GM18867 (cell line): ENCODE results near the gene RTCA.
"Not testable (repeated sequence)": the region's sequence is repeated elsewhere in the genome, so short reads cannot be mapped to it uniquely, and the experiment has no call there.

Experiments
- ATAC-seq: cut with Tn5 transposase; IDR thresholded peaks from one replicate; pipeline ENCODE4 v1.9.1; 2021; ENCODE audit warnings: mild to moderate bottlenecking, moderate library complexity; ENCODE audit not compliant: unreplicated experiment

Gene RTCA

DNA sequence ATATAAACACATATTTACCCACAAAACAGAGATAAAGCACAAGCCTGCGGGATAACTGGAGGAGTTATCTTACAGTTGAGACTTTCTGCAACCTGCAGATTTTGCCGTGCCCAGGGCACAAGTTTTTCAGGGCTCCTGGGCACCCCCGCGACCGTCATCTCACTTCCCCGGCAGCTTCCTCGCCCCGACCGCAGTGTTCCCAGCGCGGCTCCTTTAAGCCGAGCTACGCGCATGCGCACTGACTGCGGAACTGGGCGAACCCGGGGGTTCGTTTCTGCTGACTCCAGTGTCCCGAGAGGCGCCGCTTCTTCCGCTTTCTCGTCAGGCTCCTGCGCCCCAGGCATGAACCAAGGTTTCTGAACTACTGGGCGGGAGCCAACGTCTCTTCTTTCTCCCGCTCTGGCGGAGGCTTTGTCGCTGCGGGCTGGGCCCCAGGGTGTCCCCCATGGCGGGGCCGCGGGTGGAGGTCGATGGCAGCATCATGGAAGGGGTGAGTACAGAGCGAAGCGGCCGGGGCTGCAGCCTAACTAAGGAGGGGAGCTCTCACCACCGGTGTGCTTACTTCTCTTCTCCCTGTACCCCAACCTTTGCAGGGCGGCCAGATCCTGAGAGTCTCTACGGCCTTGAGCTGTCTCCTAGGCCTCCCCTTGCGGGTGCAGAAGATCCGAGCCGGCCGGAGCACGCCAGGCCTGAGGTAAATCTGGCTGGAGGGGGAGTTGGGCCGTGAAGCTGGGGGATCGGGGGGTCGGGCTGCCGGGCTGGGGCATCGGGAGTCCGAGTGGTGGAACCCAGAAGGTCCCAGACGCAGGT is at the start of gene RTCA:
RTCA (plus strand) TSS at position 286 of the 810 bp plus-strand sequence; CDS start at position 446, 160 bp downstream.
- ATAC-seq = peak; percentile 98

DNA sequence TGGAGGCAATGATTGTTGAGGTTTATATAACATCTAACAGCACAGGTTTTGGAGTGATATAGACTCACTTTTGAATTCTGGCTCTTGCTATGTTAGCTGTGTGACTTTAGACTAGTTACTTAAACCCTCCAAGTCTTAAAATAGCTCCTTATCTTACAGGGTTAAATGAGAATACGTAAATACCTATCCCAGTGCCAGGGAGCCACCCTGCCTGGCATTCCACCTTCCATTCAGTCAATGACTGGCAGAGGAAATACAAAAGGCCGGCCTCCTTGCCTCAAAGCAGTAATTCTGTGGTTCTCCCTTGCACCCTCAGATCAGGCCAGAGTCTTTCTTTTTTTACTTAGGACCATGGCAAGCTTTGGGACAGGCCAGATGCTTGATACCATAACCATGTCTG is 48.2 kb upstream of the RTCA start:
- ATAC-seq = no peak

DNA sequence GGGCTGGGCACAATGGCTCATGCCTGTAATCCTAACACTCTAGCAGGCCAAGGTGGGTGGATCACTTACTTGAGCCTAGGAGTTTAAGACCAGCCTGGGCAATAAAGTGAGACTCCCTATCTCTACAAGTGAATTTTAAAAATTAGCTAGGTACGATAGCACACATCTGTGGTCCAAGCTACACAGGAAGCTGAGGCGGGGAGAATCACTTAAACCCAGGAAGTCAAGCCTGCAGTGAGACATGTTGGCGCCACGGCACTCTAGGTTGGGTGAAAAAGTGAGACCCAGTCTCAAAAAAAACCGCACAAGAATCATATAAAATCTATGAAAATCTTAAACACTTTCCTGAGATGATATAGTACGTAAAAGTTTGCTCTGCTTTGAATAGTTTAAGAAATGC is 46.6 kb upstream of the RTCA start:
- ATAC-seq = no peak

DNA sequence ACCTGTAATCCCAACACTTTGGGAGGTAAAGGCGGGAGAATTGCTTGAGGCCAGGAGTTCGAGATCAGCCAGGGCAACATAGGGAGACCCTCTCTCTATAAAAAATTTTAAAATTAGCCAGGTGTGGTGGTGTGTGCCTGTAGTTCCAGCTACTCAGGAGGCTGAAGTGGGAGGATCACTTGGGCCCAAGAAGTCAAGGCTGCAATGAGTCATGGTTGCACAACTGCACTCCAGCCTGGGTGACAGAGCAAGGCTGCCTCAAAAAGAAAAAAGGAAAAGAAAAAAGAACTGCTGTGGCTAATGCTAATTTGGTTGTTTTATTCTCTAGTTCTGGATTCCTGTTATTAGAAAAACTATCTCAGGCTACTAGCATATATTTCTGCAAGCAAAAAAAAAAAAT is 46.1 kb upstream of the RTCA start:
- ATAC-seq = no peak

DNA sequence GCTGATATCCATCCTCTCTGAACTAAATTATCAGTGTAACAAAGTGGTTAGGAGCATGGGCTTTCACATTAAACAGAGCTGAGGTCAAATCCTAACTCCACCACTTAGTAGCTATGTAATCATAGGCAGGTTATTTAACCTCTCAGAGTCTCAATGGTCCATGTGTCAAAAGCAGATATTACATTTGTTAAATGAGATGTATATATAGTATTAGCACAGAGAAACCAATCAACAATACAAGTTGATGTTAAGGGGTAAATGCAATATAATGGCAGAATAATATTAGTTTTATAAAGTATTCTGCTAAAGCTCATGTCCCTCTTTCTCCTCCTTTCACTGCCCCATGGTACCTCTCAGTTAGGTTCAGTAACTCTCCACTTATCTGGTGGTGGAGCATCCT is 43.6 kb upstream of the RTCA start:
- ATAC-seq = no peak

GRCh38 chr1:100229681-100230443 is 36.2 kb upstream of the RTCA start:
- no peak for ATAC-seq

DNA sequence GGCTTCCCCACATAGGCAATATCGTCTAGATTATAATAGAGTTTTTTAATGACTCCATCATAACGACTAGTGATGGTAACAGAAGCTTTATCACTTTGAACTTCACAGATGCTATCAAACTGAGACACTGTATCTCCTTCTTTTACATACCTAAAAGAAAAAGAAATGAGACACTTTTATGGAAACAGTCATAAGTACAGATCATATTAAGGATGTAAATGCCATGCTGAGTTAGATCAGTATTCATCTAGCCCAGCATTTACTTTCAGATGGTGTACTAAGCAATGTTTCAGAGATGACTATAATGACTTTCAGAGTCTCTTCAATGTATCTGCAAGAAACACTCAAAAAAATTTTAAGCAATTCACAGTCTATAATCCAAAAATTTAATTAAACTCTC is 35.3 kb upstream of the RTCA start:
- no peak for ATAC-seq

- no peak for ATAC-seq
Observed at GRCh38 chr1:100231721-100232120, 34.3 kb upstream of the RTCA start.

GRCh38 chr1:100232156-100232555 is 33.9 kb upstream of the RTCA start:
- no peak for ATAC-seq

DNA sequence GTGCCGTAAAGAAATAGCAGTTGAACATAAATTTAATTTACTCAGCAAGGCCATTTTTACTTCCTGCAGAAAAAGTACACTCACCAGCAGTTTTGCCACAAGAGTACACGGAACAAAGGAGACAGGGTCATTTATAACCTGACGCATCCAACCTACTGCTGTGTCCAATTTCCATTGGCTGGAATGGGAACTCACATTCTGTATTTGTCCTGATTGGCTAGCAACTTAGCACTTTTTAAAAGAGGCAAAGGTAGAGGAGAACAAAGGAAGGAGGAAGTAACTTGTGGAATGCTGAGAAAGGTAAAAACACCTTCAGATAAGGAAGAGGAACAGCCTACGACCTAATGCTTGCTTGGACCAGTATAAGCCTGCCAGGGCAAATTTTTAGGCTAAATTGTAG is 32.5 kb upstream of the RTCA start:
- ATAC-seq = not testable (repeated sequence)

DNA sequence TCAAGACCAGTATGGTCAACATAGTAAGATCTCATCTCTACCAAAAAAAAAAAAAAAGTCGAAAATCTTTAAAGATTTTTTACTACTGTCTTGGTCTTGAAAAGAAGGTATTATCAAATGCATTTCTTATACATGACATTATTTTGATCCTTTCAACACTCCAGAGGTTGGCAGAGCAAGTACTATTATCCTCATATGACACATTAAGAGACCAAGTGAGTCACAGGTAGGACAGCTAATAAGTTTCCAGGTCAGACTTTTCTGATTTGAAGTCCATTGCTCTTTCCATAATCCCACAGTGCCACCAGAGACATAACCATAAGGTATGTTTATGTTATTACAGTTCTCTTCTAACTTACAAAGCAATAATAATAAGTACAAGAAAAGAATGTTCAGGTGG is 31.6 kb upstream of the RTCA start:
- no peak for ATAC-seq

DNA sequence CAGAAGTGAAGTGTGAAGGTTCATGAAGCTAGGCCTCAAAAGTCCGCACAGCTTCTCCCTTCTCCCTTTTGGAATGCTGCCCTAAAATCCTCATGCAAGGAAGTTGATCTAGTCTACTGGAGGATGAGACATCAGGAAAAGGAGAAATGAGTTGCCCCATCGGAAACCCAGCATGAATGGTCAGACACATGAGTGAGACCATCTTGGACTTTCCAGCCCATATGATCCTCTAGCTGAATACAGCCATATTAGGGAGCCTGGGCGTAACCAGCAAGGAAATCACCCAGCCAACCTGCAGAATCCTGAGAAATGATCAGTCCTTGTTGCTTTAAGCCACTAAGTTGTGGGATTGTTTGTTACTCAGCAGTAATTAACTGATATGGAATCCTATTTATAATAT is 28.9 kb upstream of the RTCA start:
- no peak for ATAC-seq

DNA sequence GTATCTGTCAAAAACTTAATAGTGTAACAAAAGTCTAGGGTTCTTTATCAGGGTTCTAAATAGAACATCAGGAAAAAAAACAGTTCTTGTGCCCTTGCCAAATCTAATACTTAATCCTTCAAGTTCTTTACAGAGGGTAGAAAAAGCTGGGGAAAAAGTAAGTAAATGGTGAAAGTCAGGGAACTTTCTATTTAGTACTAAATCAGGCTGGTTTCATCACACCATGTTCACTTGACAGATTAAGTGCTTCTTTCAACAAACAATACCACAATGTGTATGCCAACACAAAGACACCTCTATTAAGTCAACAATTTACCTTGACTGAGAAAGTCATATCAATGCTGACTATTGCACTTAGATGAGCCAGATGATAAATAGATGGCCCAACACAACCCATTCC is 26.1 kb upstream of the RTCA start:
- no peak for ATAC-seq

DNA sequence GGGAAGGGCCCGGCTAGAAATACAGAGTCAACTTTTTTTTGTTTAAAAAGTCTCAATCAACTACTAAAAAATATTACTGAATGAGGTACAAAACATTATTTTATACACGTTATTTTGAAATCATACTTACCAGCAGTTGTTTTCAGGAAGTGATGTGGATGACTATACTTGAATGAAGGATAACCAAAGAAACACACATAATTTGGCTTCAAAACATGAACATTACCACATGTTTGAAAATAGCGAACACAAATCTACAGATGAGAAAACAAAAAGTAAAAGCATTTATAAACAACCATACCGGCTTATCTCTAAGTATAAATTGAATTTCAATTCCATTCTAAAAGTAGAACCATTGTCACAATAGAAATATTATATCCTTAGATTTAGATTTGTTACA is 25.4 kb upstream of the RTCA start:
- ATAC-seq = no peak

DNA sequence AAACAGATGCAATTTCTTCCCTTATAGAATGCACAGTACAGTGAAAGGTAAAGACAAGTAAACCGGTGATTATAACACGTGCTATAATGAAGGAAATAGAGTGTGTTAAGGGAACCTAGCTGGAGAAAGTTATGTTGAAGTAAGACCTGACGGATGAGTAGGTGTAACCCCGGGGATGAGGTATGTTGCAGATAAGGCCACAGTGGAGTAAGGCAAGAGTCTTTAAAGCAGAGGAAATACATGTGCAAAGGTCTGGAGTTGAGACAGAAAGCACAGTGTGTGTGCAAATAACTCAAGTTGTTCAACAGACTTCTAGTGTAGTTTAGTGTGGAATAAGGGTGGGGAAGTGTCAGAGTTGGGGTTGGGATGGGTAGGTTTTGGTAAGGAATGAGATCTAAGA is 19.3 kb upstream of the RTCA start:
- no peak for ATAC-seq

GRCh38 chr1:100249155-100249536 is 16.9 kb upstream of the RTCA start:
- no peak for ATAC-seq

DNA sequence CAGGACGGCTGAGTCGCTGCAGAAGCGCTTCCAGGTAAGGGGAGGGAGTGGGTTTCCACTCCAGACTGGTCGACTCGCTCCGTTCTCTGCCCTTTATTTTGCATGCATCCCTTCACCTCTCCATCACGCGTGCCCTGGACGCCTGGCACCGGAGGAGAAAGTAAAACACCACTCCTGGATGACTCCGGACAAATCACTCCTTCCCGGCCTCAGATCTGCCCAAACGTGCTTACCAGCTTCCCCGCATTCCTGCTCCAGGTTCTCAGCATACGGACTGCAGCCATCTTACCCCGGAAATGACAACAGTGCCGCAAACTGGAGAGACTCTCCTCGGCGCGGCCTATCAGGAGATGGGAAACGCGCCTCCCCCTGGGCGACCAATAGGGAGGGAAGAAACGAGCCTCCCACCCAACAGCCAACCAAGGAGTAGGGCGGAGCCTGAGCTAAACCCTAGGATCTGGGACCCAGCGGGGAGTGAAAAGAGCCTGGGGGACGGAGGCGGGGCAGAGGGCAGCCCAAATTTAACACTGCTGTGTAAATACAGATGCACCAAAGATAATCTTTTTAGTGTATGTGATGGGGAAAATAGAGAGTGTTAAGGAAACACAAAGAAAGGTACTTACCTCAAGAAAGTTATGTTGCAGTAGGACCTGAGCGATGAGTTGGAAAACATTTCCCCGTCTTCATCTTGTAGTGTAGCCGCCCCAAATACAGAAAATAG is 16.3 kb upstream of the RTCA start, which contains the start of gene DBT:
DBT (minus strand) TSS at position 298 of the 721 bp plus-strand sequence; CDS start at position 284, 14 bp downstream.
- ATAC-seq = peak; percentile 100

GRCh38 chr1:100250264-100250663 is 15.8 kb upstream of the RTCA start:
- ATAC-seq = no peak

GRCh38 chr1:100250807-100251206 is 15.2 kb upstream of the RTCA start:
- ATAC-seq = no peak

DNA sequence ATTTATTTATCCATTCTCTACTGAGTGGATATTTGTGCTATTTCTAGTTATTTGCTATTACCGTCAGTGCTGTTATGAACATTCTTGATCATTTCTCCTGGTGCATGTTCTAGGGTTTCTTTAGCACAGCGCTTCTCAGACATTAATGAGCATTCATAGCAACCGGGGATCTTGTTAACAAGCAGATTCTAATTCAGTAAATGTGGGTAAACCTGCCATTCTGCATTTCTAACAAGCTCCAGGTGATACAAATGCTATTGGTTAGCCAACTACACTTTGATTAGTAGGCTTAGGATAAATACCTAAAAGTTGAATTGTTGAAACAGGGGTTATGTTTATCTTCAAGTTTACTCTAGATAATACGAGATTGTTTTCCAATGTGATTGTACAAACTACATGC is 13.1 kb upstream of the RTCA start:
- no peak for ATAC-seq

GRCh38 chr1:100253552-100253951 is 12.5 kb upstream of the RTCA start:
- ATAC-seq = no peak

DNA sequence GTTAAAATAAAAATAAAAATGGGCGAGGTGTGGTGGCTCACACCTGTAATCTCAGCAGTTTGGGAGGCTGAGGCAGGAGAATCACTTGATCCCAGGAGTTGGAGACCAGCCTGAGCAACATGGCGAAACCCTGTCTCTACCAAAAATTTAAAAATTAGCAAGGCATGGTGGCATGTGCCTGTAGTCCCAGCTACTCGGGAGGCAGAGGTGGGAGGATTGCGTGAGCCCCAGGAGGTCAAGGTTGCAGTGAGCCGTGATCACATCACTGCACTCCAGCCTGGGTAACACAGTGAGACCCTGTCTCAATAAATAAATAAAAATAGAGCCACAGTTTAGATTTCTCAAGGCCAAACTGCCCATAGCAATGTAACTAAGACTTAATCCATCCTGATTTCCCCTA is 9.7 kb upstream of the RTCA start:
- ATAC-seq = not testable (repeated sequence)
